Glomerular endothelial cell (primary cell): ENCODE data around the gene WWC2. TPM values are rescaled to one million over a fixed set of nuclear protein-coding genes. Genes with fewer than 3 reads are reported as not detected.

ENCODE experiments used
- DNase-seq: peaks from one replicate; pipeline ENCODE4 v3.0.0-alpha.2; 2011; ENCODE audit warnings: low read depth, low spot score; ENCODE audit errors: extremely low read depth
- total RNA-seq: library from RNA; depleted of rRNA; stranded (reverse); fragments of >200 nt; gene quantifications from 2 replicates; pipeline ENCODE4 v1.2.3, GENCODE V29; 2015

The WWC2 gene
- total RNA-seq: 24.1 and 32.0 TPM in 2 replicates

- DNase-seq: no peak
Observed at GRCh38 chr4:183098723-183099536, at the start of gene WWC2. Gene WWC2 (plus strand): TSS chr4:183099257. CDS start chr4:183099492, 235 bp downstream.

- DNase-seq: no peak
Observed at GRCh38 chr4:183053681-183054080, 45.4 kb upstream of the WWC2 start.

- no peak for DNase-seq
Observed at GRCh38 chr4:183057255-183057654, 41.8 kb upstream of the WWC2 start.

GRCh38 chr4:183059797-183060196, 39.3 kb upstream of the WWC2 start:
- no peak for DNase-seq

- no peak for DNase-seq
Observed at GRCh38 chr4:183068502-183068901, 30.6 kb upstream of the WWC2 start.

- DNase-seq: no peak
Observed at GRCh38 chr4:183071222-183071621, 27.8 kb upstream of the WWC2 start.

- no peak for DNase-seq
Observed at GRCh38 chr4:183072176-183072575, 26.9 kb upstream of the WWC2 start.

- DNase-seq: no peak
Observed at GRCh38 chr4:183073838-183074145, 25.3 kb upstream of the WWC2 start.

- DNase-seq: no peak
Observed at GRCh38 chr4:183074288-183074990, 24.6 kb upstream of the WWC2 start.

- DNase-seq: no peak
Observed at GRCh38 chr4:183078634-183079033, 20.4 kb upstream of the WWC2 start.

GRCh38 chr4:183080372-183081115, 18.5 kb upstream of the WWC2 start:
- no peak for DNase-seq

GRCh38 chr4:183081116-183081469, 18.0 kb upstream of the WWC2 start:
- DNase-seq: no peak

- DNase-seq: no peak
Observed at GRCh38 chr4:183082053-183082452, 17.0 kb upstream of the WWC2 start.

- DNase-seq: no peak
Observed at GRCh38 chr4:183094393-183095198, 4.5 kb upstream of the WWC2 start.

GRCh38 chr4:183095199-183095512, 3.9 kb upstream of the WWC2 start:
- no peak for DNase-seq

GRCh38 chr4:183096276-183096965, 2.6 kb upstream of the WWC2 start:
- DNase-seq: no peak

- DNase-seq: no peak
Observed at GRCh38 chr4:183097231-183098018, 1.6 kb upstream of the WWC2 start.

- no peak for DNase-seq
Observed at GRCh38 chr4:183098019-183098722, 886 bp upstream of the WWC2 start.
